HCT116 (cell line): ENCODE results near the gene ARHGAP29. TPM values are rescaled to one million over a fixed set of nuclear protein-coding genes. Genes with fewer than 3 reads are reported as not detected.

ENCODE experiments used
- ATAC-seq: fragments of 200-7000 bp; cut with Tn5 transposase; 2 replicates; pipeline ENCODE4 v1.9.1; 2020; ENCODE audit warnings: mild to moderate bottlenecking, moderate library complexity
- BruUV-seq: library from RNA; stranded (reverse); fragments of 400-500 nt; replicated peaks from 2 replicates; lab custom pipeline; 2021; lab: Mats Ljungman, UMichigan
- CTCF ChIA-PET: fragments of 300-600 bp; sonication (Branson Sonifier 250); formaldehyde crosslinking; loops from one replicate; lab custom pipeline; 2021; ENCODE audit warnings: antibody characterized with exemption; lab: Charles Lee
- POLR2A ChIA-PET: fragments of 300-600, 350-600 bp; sonication (Branson Sonifier 250); formaldehyde crosslinking; loops from one replicate; lab custom pipeline; 2021; ENCODE audit warnings: antibody characterized with exemption; lab: Charles Lee
- RAD21 ChIA-PET, 2 experiments: fragments of 300-600 bp; sonication (Branson Sonifier 250); formaldehyde crosslinking; loops; one replicate each; lab custom pipeline; 2023; ENCODE audit warnings: low total read pairs in 2 of 2; ENCODE audit not compliant: uncharacterized antibody in 2 of 2, unreplicated experiment in 2 of 2, low non-redundant PET in 1 of 2; lab: Charles Lee
- DNase-seq: peaks from one replicate; pipeline ENCODE4 v3.0.0-alpha.2; 2010; ENCODE audit warnings: low read depth, low spot score
- H2AFZ ChIP-seq: fragments of 200-600 bp; shearing (Covaris generic), sonication (generic); 2 replicates; pipeline ENCODE4 v1.6.1; 2017; ENCODE audit warnings: low read depth, mixed run types, mixed read lengths, antibody characterized with exemption, low read length; ENCODE audit not compliant: poor library complexity, severe bottlenecking
- H3K27ac ChIP-seq: 2 replicates; pipeline ENCODE4 v1.5.1; 2012; ENCODE audit warnings: low read depth, low read length
- H3K27me3 ChIP-seq: fragments of 200-600 bp; sonication (generic); 2 replicates; pipeline ENCODE4 v1.6.1; 2016; ENCODE audit warnings: mixed run types, low read length, mixed read lengths; ENCODE audit not compliant: insufficient read depth
- H3K36me3 ChIP-seq, 2 experiments: fragments of 200-500 bp in 1 of 2; fragments of 200-600 bp in 1 of 2; sonication (Bioruptor generic) in 1 of 2; sonication (generic) in 1 of 2; 2 replicates each; pipeline versions ENCODE4 v1.5.1 to v1.6.1; 2014 to 2016; ENCODE audit warnings: low read length in 2 of 2, inconsistent platforms in 1 of 2, mixed read lengths in 1 of 2, mixed run types in 1 of 2; ENCODE audit not compliant: insufficient read depth in 2 of 2, control insufficient read depth in 1 of 2
- H3K4me1 ChIP-seq, 2 experiments: fragments of 200-600 bp in 1 of 2; sonication (generic) in 1 of 2; 2 replicates each; pipeline versions ENCODE4 v1.5.1 to v1.6.1; 2012 to 2017; ENCODE audit warnings: low read length in 2 of 2, inconsistent platforms in 1 of 2, mild to moderate bottlenecking in 1 of 2, mixed read lengths in 1 of 2, mixed run types in 1 of 2, moderate library complexity in 1 of 2; ENCODE audit not compliant: insufficient read depth in 2 of 2, control insufficient read depth in 1 of 2
- H3K4me2 ChIP-seq: fragments of 200-600 bp; sonication (generic); 2 replicates; pipeline ENCODE4 v1.6.1; 2017; ENCODE audit warnings: mixed run types, low read length, mixed read lengths
- H3K4me3 ChIP-seq, 2 experiments: fragments of 200-600 bp in 1 of 2; sonication (generic) in 1 of 2; replicated peaks in 1 of 2; 2 replicates each; pipeline ENCODE4 v1.5.1; 2011 to 2016; ENCODE audit warnings: low read length in 2 of 2, control low read depth in 1 of 2, low read depth in 1 of 2, mild to moderate bottlenecking in 1 of 2, mixed read lengths in 1 of 2, mixed run types in 1 of 2
- H3K79me2 ChIP-seq: fragments of 200-600 bp; sonication (generic); 2 replicates; pipeline ENCODE4 v1.6.1; 2017; ENCODE audit warnings: mild to moderate bottlenecking, mixed run types, low read length, moderate library complexity, mixed read lengths; ENCODE audit not compliant: insufficient read depth
- H3K9ac ChIP-seq: fragments of 200-600 bp; sonication (generic); 2 replicates; pipeline ENCODE4 v1.6.1; 2016; ENCODE audit warnings: low read length, mixed read lengths
- H3K9me2 ChIP-seq: fragments of 200-600 bp; sonication (generic), shearing (Covaris generic); 2 replicates; pipeline ENCODE4 v1.6.1; 2017; ENCODE audit warnings: mixed run types, mild to moderate bottlenecking, moderate library complexity; ENCODE audit not compliant: insufficient read depth
- H3K9me3 ChIP-seq, 2 experiments: fragments of 200-500 bp in 1 of 2; fragments of 200-600 bp in 1 of 2; sonication (Bioruptor generic) in 1 of 2; sonication (generic) in 1 of 2; 2 replicates each; pipeline ENCODE4 v1.6.1; 2014 to 2017; ENCODE audit warnings: low read length in 2 of 2, mixed read lengths in 2 of 2, inconsistent platforms in 1 of 2, low read depth in 1 of 2, mild to moderate bottlenecking in 1 of 2, mixed run types in 1 of 2, moderate library complexity in 1 of 2; ENCODE audit not compliant: control insufficient read depth in 1 of 2, insufficient read depth in 1 of 2
- H4K20me1 ChIP-seq: fragments of 200-600 bp; sonication (generic), shearing (Covaris generic); 2 replicates; pipeline ENCODE4 v1.6.1; 2017; ENCODE audit warnings: mixed run types, mild to moderate bottlenecking, moderate library complexity; ENCODE audit not compliant: insufficient read depth
- ATF3 ChIP-seq: IDR thresholded peaks from 2 replicates; pipeline ENCODE4 v1.6.1; 2012
- CTCF ChIP-seq, 3 experiments: fragments of 200-600 bp in 1 of 3; sonication (generic) in 1 of 3; IDR thresholded peaks in 2 of 3; conservative IDR thresholded peaks in 1 of 3; 2 replicates each; pipeline ENCODE4 v1.5.1; 2012 to 2017; ENCODE audit warnings: low read depth in 2 of 3, low read length in 2 of 3, antibody characterized with exemption in 1 of 3, borderline replicate concordance in 1 of 3, control low read depth in 1 of 3, mild to moderate bottlenecking in 1 of 3, mixed read lengths in 1 of 3, mixed run types in 1 of 3, moderate library complexity in 1 of 3; ENCODE audit not compliant: insufficient read depth in 1 of 3
- EGR1 ChIP-seq: IDR thresholded peaks from 2 replicates; pipeline ENCODE4 v1.6.1; 2012; ENCODE audit warnings: low read depth
- EZH2 ChIP-seq: fragments of 200-600 bp; sonication (generic); IDR thresholded peaks from 2 replicates; pipeline ENCODE4 v1.6.1; 2017; ENCODE audit warnings: antibody characterized with exemption, mixed run types
- EZH2phosphoT487 ChIP-seq: fragments of 200-600 bp; IDR thresholded peaks from 2 replicates; pipeline ENCODE4 v1.6.1; 2018; ENCODE audit warnings: antibody characterized with exemption, borderline replicate concordance
- FOSL1 ChIP-seq: IDR thresholded peaks from 2 replicates; pipeline ENCODE4 v1.6.1; 2012; ENCODE audit warnings: low read depth
- POLR2A ChIP-seq: IDR thresholded peaks from 2 replicates; pipeline ENCODE4 v1.7.0; 2011; ENCODE audit warnings: borderline replicate concordance; ENCODE audit not compliant: insufficient read depth, insufficient read length; ENCODE audit errors: extremely low read depth
- POLR2AphosphoS5 ChIP-seq: IDR thresholded peaks from 2 replicates; pipeline ENCODE4 v1.6.1; 2011; ENCODE audit warnings: mild to moderate bottlenecking, low read depth, low read length, moderate library complexity
- SIN3A ChIP-seq: IDR thresholded peaks from 2 replicates; pipeline ENCODE4 v1.6.1; 2012; ENCODE audit warnings: low read depth
- SP1 ChIP-seq: IDR thresholded peaks from 2 replicates; pipeline ENCODE4 v1.6.1; 2012; ENCODE audit warnings: low read depth
- TCF7L2 ChIP-seq: IDR thresholded peaks from 2 replicates; pipeline ENCODE4 v1.7.0; 2011; ENCODE audit warnings: borderline replicate concordance, inconsistent platforms; ENCODE audit not compliant: insufficient read depth, insufficient read length; ENCODE audit errors: extremely low read depth
- ZBTB33 ChIP-seq: IDR thresholded peaks from 2 replicates; pipeline ENCODE4 v1.6.1; 2011; ENCODE audit warnings: mild to moderate bottlenecking, low read length, moderate library complexity; ENCODE audit not compliant: insufficient replicate concordance; ENCODE audit errors: extremely low read depth
- ZFX ChIP-seq: fragments of 450-650 bp; IDR thresholded peaks from 2 replicates; pipeline ENCODE4 v1.6.1; 2017
- ZNF274 ChIP-seq: fragments of 200-500 bp; sonication (Bioruptor generic); IDR thresholded peaks from 2 replicates; pipeline ENCODE4 v1.6.1; 2014; ENCODE audit warnings: mild to moderate bottlenecking, low read depth, low read length, inconsistent platforms
- intact Hi-C: fragments of 100-400 bp; cut with micrococcal nuclease; formaldehyde crosslinking; loops from 2 replicates; pipeline ENCODE4 v1.10.0; 2022
- total RNA-seq: library from RNA; stranded (reverse); gene quantifications from one replicate; pipeline ENCODE4 v1.2.1, GENCODE V29; 2021; ENCODE audit not compliant: unreplicated experiment

The ARHGAP29 gene
- total RNA-seq, 1 experiment from 2014 or later, result 128 TPM

- POLR2A ChIA-PET, result interaction anchor here (0.8 to 6.1 kb wide), 4 partner anchors 9 to 75 kb away, joined by 3 to 57 read pairs (median 20); no protein-coding TSS in a partner anchor
- CTCF ChIA-PET, result no interaction called here
Observed at GRCh38 chr1:94235189-94236012, 2.0 kb downstream of the ARHGAP29 start.

DNA sequence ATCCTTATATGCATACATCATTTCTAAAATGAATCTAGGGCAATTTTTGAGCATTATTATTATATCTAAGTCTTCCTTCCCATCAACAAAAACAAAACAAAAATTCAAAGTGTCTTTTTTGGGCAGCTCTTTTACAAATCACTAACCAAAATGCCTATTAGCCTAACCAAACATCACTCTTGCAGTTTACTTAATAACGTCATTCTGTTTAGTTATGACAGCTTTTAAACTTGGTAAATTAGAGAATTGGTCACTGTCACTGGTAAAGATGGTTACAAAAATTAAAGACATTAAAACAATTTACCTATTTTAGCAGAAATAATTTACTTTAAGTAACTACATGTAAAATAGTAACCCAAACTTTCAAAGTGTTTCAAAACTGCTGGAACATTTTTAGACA is 2.8 kb downstream of the ARHGAP29 start:
- H2AFZ ChIP-seq, result no peak overlapping the region
- H3K4me3 ChIP-seq, result no peak overlapping the region; a peak in 1 of 4 replicates
- H3K9me3 ChIP-seq, result no peaks in the 10 kb centered on the region
- RAD21 ChIA-PET, result no interaction called here
- H3K9me2 ChIP-seq, result no peaks in the 10 kb centered on the region
- H3K36me3 ChIP-seq, result peaks cover 3 to 4% of the 10 kb centered on the region in 2 experiments; a peak in 3 of 4 replicates
- intact Hi-C loops, result loop anchor here (5.0 kb wide), 2 partner anchors 187 to 327 kb away; partner anchors contain the start of gene GCLM
- no TSS peak for BruUV-seq
- peaks cover 26% of the 10 kb centered on the region; the same call in 1 of the 2 replicates for H4K20me1 ChIP-seq
- H3K27ac ChIP-seq, result peak overlapping the region; percentile 94; the same call in 1 of the 2 replicates
- ATAC-seq (no peak), DNase-seq (no peak)
- POLR2A ChIA-PET, result no interaction called here
- CTCF ChIA-PET, result interaction anchor here (2.3 kb wide), 1 partner anchor 172 kb away, joined by 8 read pairs; no protein-coding TSS in a partner anchor
- peaks cover 99% of the 10 kb centered on the region for H3K79me2 ChIP-seq
- H3K9ac ChIP-seq, result peak overlapping the region; percentile 81
- H3K27me3 ChIP-seq, result no peaks in the 10 kb centered on the region
- peaks cover 57 to 77% of the 10 kb centered on the region in 2 experiments for H3K4me1 ChIP-seq
- H3K4me2 ChIP-seq, result peak overlapping the region; percentile 88
- TF ChIP-seq SP1, result no peak
- TF ChIP-seq EZH2, result no peak
- no peak for TF ChIP-seq EZH2phosphoT487
- no peak for TF ChIP-seq CTCF (IDR thresholded peaks at IDR 0.05 in 2 of 3, conservative IDR thresholded peaks at IDR 0.05 in 1 of 3; ENCODE audit: borderline replicate concordance in 1 of 3, insufficient read depth in 1 of 3, low read depth in 2 of 3, low read length in 2 of 3)
- TF ChIP-seq POLR2A, result no peak
- TF ChIP-seq POLR2AphosphoS5, result no peak
- TF ChIP-seq ZBTB33, result no peak
- no peak for TF ChIP-seq EGR1
- TF ChIP-seq FOSL1, result no peak
- TF ChIP-seq TCF7L2, result no peak

More at GRCh38 chr1:94235189-94236012, 2.0 kb downstream of the ARHGAP29 start:
- BruUV-seq, result TSS peak; percentile 28
- Histone ChIP-seq H3K79me2 (peaks cover 99% of the 10 kb centered on the region), H3K27me3 (no peaks in the 10 kb centered on the region), H4K20me1 (peaks cover 26% of the 10 kb centered on the region; the same call in 1 of the 2 replicates), H3K4me3 (peak overlapping the region; percentile 76 to 83), H3K36me3 (peaks cover 3 to 4% of the 10 kb centered on the region in 2 experiments; a peak in 3 of 4 replicates), H3K9me3 (no peaks in the 10 kb centered on the region), H3K4me1 (peaks cover 65 to 85% of the 10 kb centered on the region in 2 experiments), H3K9ac (peak overlapping the region; percentile 81), H3K27ac (peak overlapping the region; percentile 94; the same call in 1 of the 2 replicates), H2AFZ (no peak overlapping the region), H3K9me2 (no peaks in the 10 kb centered on the region), H3K4me2 (peak overlapping the region; percentile 88)
- TF ChIP-seq SIN3A, result 0 out of 2 replicates have a peak, but pooled peaks have one; percentile 23
- TF ChIP-seq FOSL1, result 0 out of 2 replicates have a peak, but pooled peaks have one; percentile 3
- TF ChIP-seq EGR1, result no peak
- no peak for TF ChIP-seq ZNF274
- TF ChIP-seq ATF3, result no peak
- TF ChIP-seq ZFX, result no peak
- DNase-seq (no peak), ATAC-seq (no peak)
- RAD21 ChIA-PET, result no interaction called here
- intact Hi-C loops, result loop anchor here (5.0 kb wide), 2 partner anchors 188 to 328 kb away; partner anchors contain the start of gene GCLM
